BE2C (cell line): ENCODE data around the gene HCAR3.
"Not testable (repeated sequence)": the region's sequence is repeated elsewhere in the genome, so short reads cannot be mapped to it uniquely, and the experiment has no call there.

Source experiments
- DNase-seq: peaks from one replicate; pipeline ENCODE4 v3.0.0-alpha.2; 2020
- H3K27me3 ChIP-seq: fragments of 250-450 bp; sonication (Bioruptor Pico); 2 replicates; pipeline ENCODE4 v1.5.1; 2020; ENCODE audit warnings: mild to moderate bottlenecking
- H3K36me3 ChIP-seq: fragments of 250-450 bp; sonication (Bioruptor Pico); 2 replicates; pipeline ENCODE4 v1.5.1; 2020; ENCODE audit warnings: mild to moderate bottlenecking
- H3K4me1 ChIP-seq: fragments of 250-450 bp; sonication (Bioruptor Pico); 2 replicates; pipeline ENCODE4 v1.5.1; 2020
- H3K4me3 ChIP-seq: 2 replicates; pipeline ENCODE4 v1.5.1; 2011; ENCODE audit warnings: low read depth, low read length
- H3K9me3 ChIP-seq: fragments of 250-450 bp; sonication (Bioruptor Pico); 2 replicates; pipeline ENCODE4 v1.5.1; 2020
- TF ChIP-seq, protein P1 (sequence below): IDR thresholded peaks from 2 replicates; pipeline ENCODE4 v1.5.1; 2012; ENCODE audit warnings: mild to moderate bottlenecking, low read depth, low read length

HCAR3 gene

DNA sequence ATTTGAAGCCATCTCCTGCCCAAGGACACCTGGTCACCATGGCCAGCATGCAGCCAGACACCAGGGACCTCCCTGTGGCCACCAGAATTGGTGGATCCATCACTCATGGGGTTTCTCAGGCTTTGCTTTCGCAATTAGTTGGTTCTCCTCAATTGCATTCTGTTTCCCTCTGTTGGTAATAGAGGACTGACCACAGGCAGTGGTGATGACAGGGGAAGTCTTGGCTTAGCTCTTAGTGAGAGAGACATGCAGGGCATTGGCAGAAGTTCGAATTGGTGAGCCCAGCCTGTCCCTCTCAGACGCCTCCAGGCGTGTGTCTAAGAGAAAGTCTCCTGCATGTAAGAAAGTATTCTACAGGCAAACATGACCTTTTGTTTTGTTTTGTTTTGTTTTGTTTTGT is 34.8 kb downstream of the HCAR3 start:
- H3K36me3 ChIP-seq: no peaks in the 10 kb centered on the region
- DNase-seq: no peak
- no peaks in the 10 kb centered on the region for H3K9me3 ChIP-seq
- H3K4me3 ChIP-seq: no peak overlapping the region
- H3K4me1 ChIP-seq: no peaks in the 10 kb centered on the region
- no peaks in the 10 kb centered on the region for H3K27me3 ChIP-seq
- TF ChIP-seq, protein P1, sequence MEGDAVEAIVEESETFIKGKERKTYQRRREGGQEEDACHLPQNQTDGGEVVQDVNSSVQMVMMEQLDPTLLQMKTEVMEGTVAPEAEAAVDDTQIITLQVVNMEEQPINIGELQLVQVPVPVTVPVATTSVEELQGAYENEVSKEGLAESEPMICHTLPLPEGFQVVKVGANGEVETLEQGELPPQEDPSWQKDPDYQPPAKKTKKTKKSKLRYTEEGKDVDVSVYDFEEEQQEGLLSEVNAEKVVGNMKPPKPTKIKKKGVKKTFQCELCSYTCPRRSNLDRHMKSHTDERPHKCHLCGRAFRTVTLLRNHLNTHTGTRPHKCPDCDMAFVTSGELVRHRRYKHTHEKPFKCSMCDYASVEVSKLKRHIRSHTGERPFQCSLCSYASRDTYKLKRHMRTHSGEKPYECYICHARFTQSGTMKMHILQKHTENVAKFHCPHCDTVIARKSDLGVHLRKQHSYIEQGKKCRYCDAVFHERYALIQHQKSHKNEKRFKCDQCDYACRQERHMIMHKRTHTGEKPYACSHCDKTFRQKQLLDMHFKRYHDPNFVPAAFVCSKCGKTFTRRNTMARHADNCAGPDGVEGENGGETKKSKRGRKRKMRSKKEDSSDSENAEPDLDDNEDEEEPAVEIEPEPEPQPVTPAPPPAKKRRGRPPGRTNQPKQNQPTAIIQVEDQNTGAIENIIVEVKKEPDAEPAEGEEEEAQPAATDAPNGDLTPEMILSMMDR: no peak

DNA sequence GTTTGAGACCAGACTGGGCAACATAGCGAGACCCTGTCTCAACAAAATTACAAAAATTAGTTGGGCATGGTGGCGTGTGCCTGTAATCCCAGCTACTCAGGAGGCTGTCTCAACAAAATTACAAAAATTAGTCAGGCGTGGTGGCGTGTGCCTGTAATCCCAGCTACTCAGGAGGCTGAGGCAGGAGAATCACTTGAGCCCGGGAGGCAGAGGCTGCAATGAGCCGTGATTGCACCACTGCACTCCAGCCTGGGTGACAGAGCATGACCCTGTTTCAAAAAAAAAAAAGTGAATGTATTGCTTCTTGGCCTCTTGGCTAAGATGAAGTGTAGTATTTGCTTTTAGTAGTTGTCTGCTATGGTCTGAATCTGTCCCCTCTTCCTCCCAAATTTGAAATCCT is 35.6 kb downstream of the HCAR3 start:
- H3K9me3 ChIP-seq, DNase-seq, H3K4me1 ChIP-seq, H3K27me3 ChIP-seq, H3K36me3 ChIP-seq, H3K4me3 ChIP-seq: not testable (repeated sequence)

DNA sequence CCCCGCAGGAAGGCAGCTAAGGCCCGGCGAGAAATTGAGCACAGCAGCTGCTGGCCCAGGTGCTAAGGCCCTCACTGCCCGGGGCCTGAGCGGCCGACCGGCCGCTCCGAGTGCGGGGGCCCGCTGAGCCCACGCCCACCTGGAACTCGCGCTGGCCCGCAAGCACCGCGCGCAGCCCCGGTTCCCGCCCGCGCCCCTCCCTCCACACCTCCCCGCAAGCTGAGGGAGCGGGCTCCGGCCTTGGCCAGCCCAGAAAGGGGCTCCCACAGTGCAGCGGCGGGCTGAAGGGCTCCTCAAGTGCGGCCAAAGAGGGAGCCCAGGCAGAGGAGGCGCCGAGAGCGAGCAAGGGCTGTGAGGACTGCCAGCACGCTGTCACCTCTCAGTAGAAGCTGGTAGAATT is 39.8 kb downstream of the HCAR3 start:
- DNase-seq, H3K27me3 ChIP-seq, H3K4me1 ChIP-seq, H3K36me3 ChIP-seq, H3K9me3 ChIP-seq, H3K4me3 ChIP-seq: not testable (repeated sequence)

DNA sequence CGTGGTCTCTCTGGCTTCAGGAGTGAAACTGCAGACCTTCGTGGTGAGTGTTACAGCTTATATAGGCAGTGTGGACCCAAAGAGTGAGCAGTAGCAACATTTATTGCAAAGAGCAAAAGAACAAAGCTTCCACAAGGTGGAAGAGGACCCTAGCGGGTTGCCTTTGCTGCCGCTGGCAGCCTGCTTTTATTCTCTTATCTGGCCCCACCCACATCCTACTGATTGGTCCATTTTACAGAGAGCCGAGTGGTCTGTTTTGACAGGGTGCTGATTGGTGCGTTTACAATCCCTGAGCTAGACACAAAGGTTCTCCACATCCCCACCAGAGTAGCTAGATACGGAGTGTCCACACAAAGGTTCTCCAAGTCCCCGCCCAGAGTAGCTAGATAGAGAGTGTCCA is 40.6 kb downstream of the HCAR3 start:
- not testable (repeated sequence) for H3K4me3 ChIP-seq, H3K9me3 ChIP-seq, H3K36me3 ChIP-seq, H3K27me3 ChIP-seq, DNase-seq, H3K4me1 ChIP-seq

DNA sequence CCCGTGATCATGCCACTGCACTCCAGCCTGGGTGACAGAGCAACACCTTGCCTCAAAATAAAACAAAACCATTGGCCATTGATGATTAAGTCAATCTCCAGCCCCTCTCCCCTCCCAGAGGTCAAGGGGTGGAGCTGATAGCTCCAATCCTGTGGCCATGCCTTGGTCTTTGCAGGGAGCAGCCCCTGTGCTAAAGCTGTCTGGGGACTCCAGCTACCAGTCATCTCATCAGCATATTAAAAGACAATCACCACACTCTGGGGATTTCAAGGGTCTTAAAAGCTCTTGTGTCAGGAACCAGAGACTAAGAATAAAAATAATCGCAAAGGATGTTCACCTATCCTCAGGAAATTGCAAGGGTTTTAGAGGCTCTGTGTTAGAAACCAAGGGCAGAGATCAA is 44.1 kb downstream of the HCAR3 start:
- Histone ChIP-seq H3K27me3 (no peaks in the 10 kb centered on the region), H3K9me3 (no peaks in the 10 kb centered on the region), H3K4me3 (no peak overlapping the region), H3K4me1 (no peaks in the 10 kb centered on the region), H3K36me3 (no peaks in the 10 kb centered on the region)
- DNase-seq: no peak
- TF ChIP-seq, protein P1: no peak

DNA sequence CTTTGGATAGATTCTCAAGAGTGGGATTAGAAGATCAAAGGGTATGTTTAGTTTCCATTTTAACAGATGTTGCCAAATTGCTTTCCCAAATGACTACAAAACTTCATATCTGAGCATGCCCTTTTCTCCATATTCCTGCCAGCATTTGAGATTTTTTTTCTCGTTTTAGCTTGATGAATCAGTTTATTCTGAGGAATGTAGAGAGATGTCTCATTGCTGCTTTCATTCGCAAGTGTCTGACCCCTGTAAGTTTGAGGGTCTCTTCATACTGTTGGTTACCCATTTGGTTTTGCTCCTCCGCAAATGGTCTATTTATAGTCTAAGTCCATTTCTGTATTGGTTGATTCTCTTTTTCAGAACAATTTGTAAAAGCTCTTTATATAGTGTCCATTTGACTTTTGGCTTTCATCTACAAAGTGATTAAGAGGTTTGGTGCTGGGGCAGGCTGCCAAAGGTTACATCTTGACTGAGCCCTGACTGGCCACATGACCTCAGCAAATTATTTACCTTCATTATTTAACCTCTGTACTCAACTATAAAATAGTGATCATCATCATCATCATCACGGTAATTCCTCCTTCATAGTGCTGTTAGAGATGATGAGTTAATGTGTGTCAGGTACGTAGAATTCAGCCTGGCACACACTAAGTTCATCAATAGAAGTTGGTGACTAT is 47.1 kb downstream of the HCAR3 start:
- Histone ChIP-seq H3K4me3 (no peak overlapping the region), H3K36me3 (no peaks in the 10 kb centered on the region), H3K27me3 (no peaks in the 10 kb centered on the region), H3K4me1 (no peaks in the 10 kb centered on the region), H3K9me3 (no peaks in the 10 kb centered on the region)
- DNase-seq: no peak
- TF ChIP-seq, protein P1: no peak

DNA sequence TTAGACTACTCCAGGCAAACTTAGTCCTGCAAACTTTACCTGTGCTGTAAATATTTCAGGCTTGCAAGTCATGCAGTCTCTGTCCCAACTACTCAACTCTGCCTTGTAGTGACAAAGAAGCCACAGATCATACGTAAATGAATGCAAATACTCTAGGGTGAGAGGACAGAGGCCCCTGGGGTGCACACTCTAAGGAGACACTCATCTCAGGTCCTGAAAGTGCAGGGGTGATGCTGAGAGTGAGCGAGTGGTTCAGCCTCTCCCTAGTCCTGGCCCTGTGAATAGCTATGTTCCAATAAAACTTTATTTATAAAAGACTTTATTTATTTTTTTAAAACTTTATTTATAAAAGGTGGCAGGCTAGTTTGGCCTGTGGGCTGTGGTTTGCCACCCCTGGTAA is 48.3 kb downstream of the HCAR3 start:
- Histone ChIP-seq H3K27me3 (no peaks in the 10 kb centered on the region), H3K4me3 (no peak overlapping the region), H3K9me3 (no peaks in the 10 kb centered on the region), H3K36me3 (no peaks in the 10 kb centered on the region), H3K4me1 (no peaks in the 10 kb centered on the region)
- TF ChIP-seq, protein P1: no peak
- no peak for DNase-seq

DNA sequence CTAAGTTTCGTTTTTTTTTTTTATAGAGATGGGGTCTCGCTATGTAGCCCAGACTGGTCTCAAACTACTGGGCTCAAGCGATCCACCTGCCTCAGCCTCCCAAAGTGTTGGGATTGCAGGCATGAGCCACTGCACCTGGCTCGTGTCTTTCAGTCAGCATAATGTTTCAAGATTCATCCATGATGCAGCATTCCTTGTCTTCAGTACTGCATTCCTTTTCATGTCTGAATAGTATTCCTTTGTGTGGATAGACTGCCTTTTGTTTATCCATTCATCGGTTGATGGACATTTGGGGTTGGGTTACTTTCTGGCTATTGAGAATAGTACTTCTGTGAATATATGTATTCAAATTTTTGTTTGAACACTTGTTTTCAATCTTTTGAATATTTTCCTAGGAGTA is 50.9 kb downstream of the HCAR3 start:
- no peak for DNase-seq
- Histone ChIP-seq H3K9me3 (no peaks in the 10 kb centered on the region), H3K27me3 (no peaks in the 10 kb centered on the region), H3K4me3 (no peak overlapping the region), H3K4me1 (no peaks in the 10 kb centered on the region), H3K36me3 (no peaks in the 10 kb centered on the region)
- TF ChIP-seq, protein P1: no peak
